ENCODE results near the gene UNK. TPM values are rescaled to one million over a fixed set of nuclear protein-coding genes. Genes with fewer than 3 reads are reported as not detected.

The UNK gene
- total and polyA plus RNA-seq, 9 of the 15 experiments (the other 6 are each of a cell fraction or from before 2014, with no cell fraction given) = 12.8 to 38.6 (median 24.8) TPM

DNA sequence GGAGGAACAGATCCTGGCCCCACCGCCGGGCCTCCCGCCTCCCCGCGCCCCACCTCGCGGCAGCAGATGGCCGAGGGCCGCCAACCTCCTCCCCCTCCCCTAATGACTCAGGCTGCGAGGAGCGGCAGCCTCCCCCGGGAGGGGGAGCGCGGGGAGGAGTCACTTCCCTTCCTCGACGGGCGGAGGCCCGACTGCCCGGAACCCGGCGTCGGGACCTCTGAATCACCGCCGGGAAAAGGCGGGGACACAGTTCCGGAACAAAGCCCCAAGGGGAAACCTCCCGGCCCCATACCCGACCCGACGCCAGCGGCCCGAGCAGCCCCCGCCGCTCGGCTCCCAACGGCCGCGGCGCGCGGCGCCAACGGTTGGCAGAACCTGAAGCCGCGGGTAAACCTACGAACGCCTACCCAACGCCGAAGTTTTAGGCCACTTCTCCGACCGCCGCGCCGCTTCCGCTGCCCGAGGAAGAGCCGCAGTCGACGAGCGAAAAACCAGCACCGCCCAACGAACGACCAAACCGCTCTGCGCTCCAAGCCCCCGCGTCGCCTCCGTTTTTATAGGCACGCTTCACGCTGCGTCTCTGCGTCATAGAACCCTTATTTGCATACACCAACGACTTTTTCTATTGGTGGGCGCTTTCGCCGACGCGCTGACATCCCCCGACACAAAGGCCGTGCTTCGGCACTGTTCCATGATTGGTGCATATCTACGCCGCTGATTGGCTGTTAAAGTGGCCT, 5.2 kb upstream of the UNK start (continued):
- TF ChIP-seq MYC (IDR thresholded peaks at IDR 0.05; ENCODE audit: low read depth, low read length) (peak; percentile 61), MYC (CRISPR knock-in tag; IDR thresholded peaks at IDR 0.05; ENCODE audit: borderline replicate concordance, low read depth) (no peak), FOXM1 (IDR thresholded peaks at IDR 0.05; ENCODE audit: low read depth) (no peak), FOXM1 (CRISPR knock-in tag; IDR thresholded peaks at IDR 0.05; ENCODE audit: low read depth) (peak; percentile 79), CTBP1 (IDR thresholded peaks at IDR 0.05; ENCODE audit: borderline replicate concordance) (peak; percentile 81), RBM39 (optimal IDR thresholded peaks at IDR 0.05; ENCODE audit: low read depth, low read length) (peak; percentile 94), RBFOX2 (IDR thresholded peaks at IDR 0.05; ENCODE audit: low read depth, low read length) (peak; percentile 100), ZKSCAN1 (IDR thresholded peaks at IDR 0.05; ENCODE audit: low read depth, low read length) (peak; percentile 82), KLF1 (tag; IDR thresholded peaks at IDR 0.05) (peak; percentile 88), SIRT6 (IDR thresholded peaks at IDR 0.05; ENCODE audit: low read depth, low read length) (peak; percentile 38), KDM2B (CRISPR knock-in tag; IDR thresholded peaks at IDR 0.05) (0 out of 2 replicates have a peak, but pooled peaks have one; percentile 56), ZSCAN29 (IDR thresholded peaks at IDR 0.05) (peak; percentile 60), CREB1 (IDR thresholded peaks at IDR 0.05) (peak; percentile 90), CREB1 (CRISPR knock-in tag; IDR thresholded peaks at IDR 0.05) (peak; percentile 94), NFYB (IDR thresholded peaks at IDR 0.05; ENCODE audit: extremely low read depth, insufficient read length) (peak; percentile 99), ZBTB17 (CRISPR knock-in tag; IDR thresholded peaks at IDR 0.05) (peak; percentile 70; the same call in 1 of the 2 replicates)
- TF ChIP-seq, protein P1, sequence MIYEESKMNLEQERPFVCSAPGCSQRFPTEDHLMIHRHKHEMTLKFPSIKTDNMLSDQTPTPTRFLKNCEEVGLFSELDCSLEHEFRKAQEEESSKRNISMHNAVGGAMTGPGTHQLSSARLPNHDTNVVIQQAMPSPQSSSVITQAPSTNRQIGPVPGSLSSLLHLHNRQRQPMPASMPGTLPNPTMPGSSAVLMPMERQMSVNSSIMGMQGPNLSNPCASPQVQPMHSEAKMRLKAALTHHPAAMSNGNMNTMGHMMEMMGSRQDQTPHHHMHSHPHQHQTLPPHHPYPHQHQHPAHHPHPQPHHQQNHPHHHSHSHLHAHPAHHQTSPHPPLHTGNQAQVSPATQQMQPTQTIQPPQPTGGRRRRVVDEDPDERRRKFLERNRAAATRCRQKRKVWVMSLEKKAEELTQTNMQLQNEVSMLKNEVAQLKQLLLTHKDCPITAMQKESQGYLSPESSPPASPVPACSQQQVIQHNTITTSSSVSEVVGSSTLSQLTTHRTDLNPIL (CRISPR knock-in tag; IDR thresholded peaks at IDR 0.05) = no peak
- TF ChIP-seq, protein P2, sequence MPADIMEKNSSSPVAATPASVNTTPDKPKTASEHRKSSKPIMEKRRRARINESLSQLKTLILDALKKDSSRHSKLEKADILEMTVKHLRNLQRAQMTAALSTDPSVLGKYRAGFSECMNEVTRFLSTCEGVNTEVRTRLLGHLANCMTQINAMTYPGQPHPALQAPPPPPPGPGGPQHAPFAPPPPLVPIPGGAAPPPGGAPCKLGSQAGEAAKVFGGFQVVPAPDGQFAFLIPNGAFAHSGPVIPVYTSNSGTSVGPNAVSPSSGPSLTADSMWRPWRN (IDR thresholded peaks at IDR 0.05; ENCODE audit: low read depth) = no peak
- TF ChIP-seq, protein P3, sequence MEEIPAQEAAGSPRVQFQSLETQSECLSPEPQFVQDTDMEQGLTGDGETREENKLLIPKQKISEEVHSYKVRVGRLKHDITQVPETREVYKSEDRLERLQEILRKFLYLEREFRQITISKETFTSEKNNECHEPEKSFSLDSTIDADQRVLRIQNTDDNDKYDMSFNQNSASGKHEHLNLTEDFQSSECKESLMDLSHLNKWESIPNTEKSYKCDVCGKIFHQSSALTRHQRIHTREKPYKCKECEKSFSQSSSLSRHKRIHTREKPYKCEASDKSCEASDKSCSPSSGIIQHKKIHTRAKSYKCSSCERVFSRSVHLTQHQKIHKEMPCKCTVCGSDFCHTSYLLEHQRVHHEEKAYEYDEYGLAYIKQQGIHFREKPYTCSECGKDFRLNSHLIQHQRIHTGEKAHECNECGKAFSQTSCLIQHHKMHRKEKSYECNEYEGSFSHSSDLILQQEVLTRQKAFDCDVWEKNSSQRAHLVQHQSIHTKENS (CRISPR knock-in tag; IDR thresholded peaks at IDR 0.05) = no peak
- TF ChIP-seq, protein P4, sequence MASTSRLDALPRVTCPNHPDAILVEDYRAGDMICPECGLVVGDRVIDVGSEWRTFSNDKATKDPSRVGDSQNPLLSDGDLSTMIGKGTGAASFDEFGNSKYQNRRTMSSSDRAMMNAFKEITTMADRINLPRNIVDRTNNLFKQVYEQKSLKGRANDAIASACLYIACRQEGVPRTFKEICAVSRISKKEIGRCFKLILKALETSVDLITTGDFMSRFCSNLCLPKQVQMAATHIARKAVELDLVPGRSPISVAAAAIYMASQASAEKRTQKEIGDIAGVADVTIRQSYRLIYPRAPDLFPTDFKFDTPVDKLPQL (IDR thresholded peaks at IDR 0.05; ENCODE audit: extremely low read depth, insufficient read length) = peak; percentile 96
